Fibroblast of lung (primary cell): Measurements from ENCODE around the gene KRTAP5-7. TPM values are rescaled to one million over a fixed set of nuclear protein-coding genes. Genes with fewer than 3 reads are reported as not detected.

Source experiments
- DNase-seq, 2 donors: peaks; one replicate each; pipeline versions ENCODE4 v3.0.0 to v3.0.0-alpha.2; 2010; ENCODE audit warnings: low read depth in 2 of 2
- H2AFZ ChIP-seq: 2 replicates; pipeline ENCODE4 v1.5.1; 2012; ENCODE audit warnings: low read length, control low read depth, inconsistent platforms
- H3K27ac ChIP-seq: 2 replicates; pipeline ENCODE4 v1.5.1; 2011; ENCODE audit warnings: low read length, control low read depth; ENCODE audit not compliant: insufficient read depth
- H3K27me3 ChIP-seq: 2 replicates; pipeline ENCODE4 v1.5.1; 2011; ENCODE audit warnings: mild to moderate bottlenecking, low read length; ENCODE audit not compliant: control insufficient read depth, insufficient read depth
- H3K36me3 ChIP-seq: 2 replicates; pipeline ENCODE4 v1.5.1; 2011; ENCODE audit warnings: low read length; ENCODE audit not compliant: control insufficient read depth, insufficient read depth
- H3K4me1 ChIP-seq: 2 replicates; pipeline ENCODE4 v1.5.1; 2011; ENCODE audit warnings: low read length; ENCODE audit not compliant: control insufficient read depth, insufficient read depth; ENCODE audit errors: extremely low read depth
- H3K4me2 ChIP-seq: 2 replicates; pipeline ENCODE4 v1.5.1; 2011; ENCODE audit warnings: low read length, control low read depth; ENCODE audit not compliant: insufficient read depth; ENCODE audit errors: extremely low read depth
- H3K4me3 ChIP-seq, 4 experiments: fragments of 200-600 bp in 1 of 4; sonication (generic) in 1 of 4; replicated peaks in 1 of 4; 2 replicates each; pipeline ENCODE4 v1.5.1; 2011 to 2016; ENCODE audit warnings: low read length in 4 of 4, low read depth in 3 of 4, mild to moderate bottlenecking in 3 of 4, control low read depth in 2 of 4, inconsistent platforms in 1 of 4, mixed read lengths in 1 of 4; ENCODE audit not compliant: insufficient read depth in 1 of 4; ENCODE audit errors: control extremely low read depth in 1 of 4
- H3K79me2 ChIP-seq: 2 replicates; pipeline ENCODE4 v1.5.1; 2012; ENCODE audit warnings: mild to moderate bottlenecking, low read length, inconsistent platforms; ENCODE audit not compliant: control insufficient read depth, insufficient read depth
- H3K9ac ChIP-seq: 2 replicates; pipeline ENCODE4 v1.5.1; 2011; ENCODE audit warnings: mild to moderate bottlenecking, low read length, control low read depth; ENCODE audit not compliant: insufficient read depth
- H3K9me3 ChIP-seq: 2 replicates; pipeline ENCODE4 v1.5.1; 2012; ENCODE audit warnings: low read depth, low read length; ENCODE audit not compliant: control insufficient read depth, insufficient read depth
- H4K20me1 ChIP-seq: 2 replicates; pipeline ENCODE4 v1.5.1; 2011; ENCODE audit warnings: low read length; ENCODE audit not compliant: control insufficient read depth, insufficient read depth; ENCODE audit errors: extremely low read depth
- EZH2 ChIP-seq: IDR thresholded peaks from 2 replicates; pipeline ENCODE4 v1.5.1; 2012; ENCODE audit warnings: low read length, control low read depth, mild to moderate bottlenecking; ENCODE audit errors: missing control alignments
- polyA plus RNA-seq, 2 donors: library from polyadenylated mRNA; depleted of rRNA in 1 of 2; stranded (reverse) in 1 of 2; unstranded in 1 of 2; fragments of >200 nt; gene quantifications; 2 replicates each; pipeline ENCODE4 v1.2.1, GENCODE V29; 2011 to 2012; ENCODE audit warnings: missing spikeins in 1 of 2
- total RNA-seq: library from RNA; depleted of rRNA; stranded (reverse); fragments of >200 nt; gene quantifications from 2 replicates; pipeline ENCODE4 v1.2.1, GENCODE V29; 2014
- TF ChIP-seq, protein P1 (sequence below), 2 donors: IDR thresholded peaks in 1 of 2; conservative IDR thresholded peaks in 1 of 2; 1 replicate in 1 of 2; 2 replicates in 1 of 2; pipeline ENCODE4 v1.5.1; 2011 to 2012; ENCODE audit warnings: low read length in 2 of 2, control low read depth in 1 of 2, inconsistent platforms in 1 of 2, low read depth in 1 of 2, mild to moderate bottlenecking in 1 of 2

Gene KRTAP5-7
- total and polyA plus RNA-seq, 2 donors (not counting 1 experiment from before 2014, with no cell fraction given), result 0.17 TPM; not detected in 1

DNA sequence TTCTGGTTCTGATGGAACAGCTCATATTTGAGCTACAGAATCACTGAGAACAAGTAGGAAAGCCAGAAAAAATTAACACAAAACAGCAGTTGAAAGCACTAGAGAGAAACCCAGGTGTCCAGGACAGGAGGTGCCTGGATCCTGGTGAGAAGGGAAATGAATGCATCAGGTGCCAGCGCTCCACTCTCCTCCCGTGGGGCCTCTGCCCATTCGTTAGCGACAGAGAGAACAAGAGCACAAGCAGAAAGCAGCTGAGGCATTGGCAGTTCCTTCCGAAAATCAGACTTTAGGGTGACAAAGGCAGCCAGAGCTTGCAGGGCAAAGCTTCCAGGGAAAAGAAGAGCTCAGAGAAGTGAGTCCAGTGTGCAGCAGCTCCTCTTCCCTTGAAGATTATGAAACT, 20.0 kb upstream of the KRTAP5-7 start:
- Histone ChIP-seq H3K36me3 (no peaks in the 10 kb centered on the region), H3K4me1 (no peaks in the 10 kb centered on the region), H2AFZ (no peak overlapping the region), H3K79me2 (no peaks in the 10 kb centered on the region), H3K4me3 (no peak overlapping the region), H3K27me3 (no peaks in the 10 kb centered on the region), H3K4me2 (no peak overlapping the region), H3K27ac (no peak overlapping the region), H3K9ac (no peak overlapping the region), H4K20me1 (no peaks in the 10 kb centered on the region), H3K9me3 (no peaks in the 10 kb centered on the region)
- TF ChIP-seq, protein P1, sequence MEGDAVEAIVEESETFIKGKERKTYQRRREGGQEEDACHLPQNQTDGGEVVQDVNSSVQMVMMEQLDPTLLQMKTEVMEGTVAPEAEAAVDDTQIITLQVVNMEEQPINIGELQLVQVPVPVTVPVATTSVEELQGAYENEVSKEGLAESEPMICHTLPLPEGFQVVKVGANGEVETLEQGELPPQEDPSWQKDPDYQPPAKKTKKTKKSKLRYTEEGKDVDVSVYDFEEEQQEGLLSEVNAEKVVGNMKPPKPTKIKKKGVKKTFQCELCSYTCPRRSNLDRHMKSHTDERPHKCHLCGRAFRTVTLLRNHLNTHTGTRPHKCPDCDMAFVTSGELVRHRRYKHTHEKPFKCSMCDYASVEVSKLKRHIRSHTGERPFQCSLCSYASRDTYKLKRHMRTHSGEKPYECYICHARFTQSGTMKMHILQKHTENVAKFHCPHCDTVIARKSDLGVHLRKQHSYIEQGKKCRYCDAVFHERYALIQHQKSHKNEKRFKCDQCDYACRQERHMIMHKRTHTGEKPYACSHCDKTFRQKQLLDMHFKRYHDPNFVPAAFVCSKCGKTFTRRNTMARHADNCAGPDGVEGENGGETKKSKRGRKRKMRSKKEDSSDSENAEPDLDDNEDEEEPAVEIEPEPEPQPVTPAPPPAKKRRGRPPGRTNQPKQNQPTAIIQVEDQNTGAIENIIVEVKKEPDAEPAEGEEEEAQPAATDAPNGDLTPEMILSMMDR (conservative IDR thresholded peaks at IDR 0.05 in 1 of 2, IDR thresholded peaks at IDR 0.05 in 1 of 2; ENCODE audit: low read depth in 1 of 2, low read length in 2 of 2), result no peak
- no peak for TF ChIP-seq EZH2
- DNase-seq, result no peak

DNA sequence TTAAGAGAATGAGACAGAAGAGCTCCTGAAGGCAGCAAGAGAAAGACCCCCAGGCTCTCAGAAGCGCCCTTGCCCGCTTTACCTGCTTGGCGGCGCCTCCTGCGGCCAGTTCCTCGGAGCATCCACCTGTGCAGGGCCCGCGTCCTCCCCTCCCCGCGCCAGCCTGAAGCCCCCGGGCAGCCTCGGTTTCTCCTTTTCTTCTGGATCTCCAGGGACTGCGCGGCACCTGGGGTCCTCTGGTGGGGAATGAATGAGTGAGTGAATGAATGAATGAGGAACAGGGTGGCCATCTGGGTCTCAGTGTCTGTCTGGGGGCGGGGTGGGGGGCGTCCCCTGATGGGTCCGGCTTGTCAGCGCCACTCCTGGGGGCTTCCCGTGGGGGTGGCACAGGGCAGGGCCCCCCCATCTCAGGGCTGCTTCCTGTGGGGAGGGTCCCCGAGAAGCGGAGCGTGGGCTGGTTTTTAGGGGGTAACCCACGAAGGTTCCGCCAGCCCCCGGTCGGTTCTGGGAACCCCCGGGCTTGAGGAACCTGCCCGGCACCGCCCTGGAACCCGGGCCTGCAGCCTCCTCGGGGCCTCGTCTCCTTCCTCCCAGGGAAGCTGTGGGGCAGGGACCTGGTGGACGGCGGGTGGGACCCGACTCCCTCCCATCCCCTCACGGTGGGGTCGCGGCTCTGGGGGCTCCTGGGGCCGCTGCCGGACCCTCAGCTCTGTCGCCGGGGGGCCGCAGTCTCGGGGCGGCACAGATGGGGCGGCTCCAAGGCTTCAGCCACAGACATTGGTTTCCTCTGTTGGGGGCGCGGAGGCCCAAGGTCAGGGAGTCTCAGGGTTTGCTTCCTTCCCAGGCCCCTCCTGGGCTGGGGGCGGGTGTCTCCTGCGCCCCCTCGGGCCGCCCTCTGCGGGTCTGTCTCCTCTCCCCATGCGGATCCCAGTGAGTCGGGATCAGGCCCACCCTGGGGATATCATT, 8.3 kb upstream of the KRTAP5-7 start:
- Histone ChIP-seq H3K36me3 (no peaks in the 10 kb centered on the region), H4K20me1 (no peaks in the 10 kb centered on the region), H3K4me1 (no peaks in the 10 kb centered on the region), H3K27ac (no peak overlapping the region), H3K4me2 (no peak overlapping the region), H2AFZ (no peak overlapping the region), H3K9me3 (no peaks in the 10 kb centered on the region), H3K79me2 (no peaks in the 10 kb centered on the region), H3K4me3 (no peak overlapping the region), H3K9ac (no peak overlapping the region), H3K27me3 (no peaks in the 10 kb centered on the region)
- DNase-seq, result no peak
- no peak for TF ChIP-seq EZH2
- TF ChIP-seq, protein P1 (conservative IDR thresholded peaks at IDR 0.05 in 1 of 2, IDR thresholded peaks at IDR 0.05 in 1 of 2; ENCODE audit: low read depth in 1 of 2, low read length in 2 of 2), result no peak

DNA sequence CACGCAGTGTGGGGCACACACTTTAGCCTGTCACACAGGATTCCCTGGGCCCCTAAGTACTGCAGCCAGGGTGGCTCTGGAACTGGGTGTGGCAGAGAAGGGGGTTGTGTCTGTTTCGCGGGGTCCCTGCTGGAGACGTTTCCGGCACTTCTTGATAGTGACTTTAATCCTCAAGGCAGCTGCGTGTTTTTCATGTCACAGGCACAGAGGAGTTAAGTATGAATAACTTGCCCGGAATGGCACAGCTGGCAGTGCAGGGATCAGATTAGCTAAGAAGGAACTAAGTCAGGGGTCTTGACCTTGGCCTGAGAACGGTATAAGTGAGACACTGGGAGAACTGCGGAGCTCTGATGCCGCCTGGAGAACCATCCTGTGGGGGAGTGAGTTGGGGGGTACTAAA, 7.5 kb upstream of the KRTAP5-7 start:
- no peak overlapping the region for H3K27ac ChIP-seq
- no peaks in the 10 kb centered on the region for H3K4me1 ChIP-seq
- H2AFZ ChIP-seq, result no peak overlapping the region
- no peaks in the 10 kb centered on the region for H4K20me1 ChIP-seq
- no peaks in the 10 kb centered on the region for H3K79me2 ChIP-seq
- H3K4me2 ChIP-seq, result no peak overlapping the region
- H3K9ac ChIP-seq, result no peak overlapping the region
- no peaks in the 10 kb centered on the region for H3K27me3 ChIP-seq
- H3K4me3 ChIP-seq, result no peak overlapping the region
- H3K9me3 ChIP-seq, result no peaks in the 10 kb centered on the region
- H3K36me3 ChIP-seq, result no peaks in the 10 kb centered on the region
- no peak for DNase-seq
- no peak for TF ChIP-seq EZH2
- TF ChIP-seq, protein P1 (conservative IDR thresholded peaks at IDR 0.05 in 1 of 2, IDR thresholded peaks at IDR 0.05 in 1 of 2; ENCODE audit: low read depth in 1 of 2, low read length in 2 of 2), result no peak
